GM23338 (cell line): ENCODE data around the gene SLC6A18. TPM values are rescaled to one million over a fixed set of nuclear protein-coding genes. Genes with fewer than 3 reads are reported as not detected.

Experiments
- CREB1 ChIP-seq: fragments of 250-450 bp; sonication (Bioruptor Pico); IDR thresholded peaks from 2 replicates; pipeline ENCODE4 v1.5.0; 2020; ENCODE audit warnings: low read depth, mild to moderate bottlenecking, moderate library complexity
- EZH2phosphoT487 ChIP-seq: fragments of 200-600 bp; sonication (generic); IDR thresholded peaks from one replicate; pipeline ENCODE4 v1.8.1; 2018; ENCODE audit warnings: antibody characterized with exemption; ENCODE audit not compliant: unreplicated experiment
- JUNB ChIP-seq: IDR thresholded peaks from one replicate; pipeline ENCODE4 v1.6.1; 2016; ENCODE audit warnings: antibody characterized with exemption; ENCODE audit not compliant: unreplicated experiment
- ZNF331 ChIP-seq: fragments of 250-450 bp; sonication (Bioruptor Pico); IDR thresholded peaks from 2 replicates; pipeline ENCODE4 v1.5.0; 2020; ENCODE audit warnings: low read depth, mild to moderate bottlenecking, moderate library complexity
- polyA plus RNA-seq: library from polyadenylated mRNA; unstranded; fragments of >200 nt; fragmentation: Nextera tagmentation; extraction: Ambion mirVana; gene quantifications from 2 replicates; pipeline ENCODE4 v1.2.1, GENCODE V29; 2016
- total RNA-seq: library from RNA; depleted of rRNA; stranded (reverse); fragments of >200 nt; shearing (Covaris generic); gene quantifications from 2 replicates; pipeline ENCODE4 v1.2.3, GENCODE V29; 2014
- TF ChIP-seq, protein P1 (sequence below): fragments of 250-450 bp; sonication (Bioruptor Pico); IDR thresholded peaks from 2 replicates; pipeline ENCODE4 v1.5.0; 2020; ENCODE audit warnings: mild to moderate bottlenecking, moderate library complexity
- TF ChIP-seq, protein P2 (sequence below), 2 experiments: fragments of 200-600 bp in 1 of 2; sonication (generic) in 1 of 2; conservative IDR thresholded peaks; 2 replicates each; pipeline versions ENCODE4 v1.5.1 to v1.6.1; 2016 to 2017; ENCODE audit warnings: antibody characterized with exemption in 2 of 2, low read depth in 2 of 2, mild to moderate bottlenecking in 2 of 2, moderate library complexity in 1 of 2

The SLC6A18 gene
- total and polyA plus RNA-seq, 2 experiments from 2014 or later, result not detected

DNA sequence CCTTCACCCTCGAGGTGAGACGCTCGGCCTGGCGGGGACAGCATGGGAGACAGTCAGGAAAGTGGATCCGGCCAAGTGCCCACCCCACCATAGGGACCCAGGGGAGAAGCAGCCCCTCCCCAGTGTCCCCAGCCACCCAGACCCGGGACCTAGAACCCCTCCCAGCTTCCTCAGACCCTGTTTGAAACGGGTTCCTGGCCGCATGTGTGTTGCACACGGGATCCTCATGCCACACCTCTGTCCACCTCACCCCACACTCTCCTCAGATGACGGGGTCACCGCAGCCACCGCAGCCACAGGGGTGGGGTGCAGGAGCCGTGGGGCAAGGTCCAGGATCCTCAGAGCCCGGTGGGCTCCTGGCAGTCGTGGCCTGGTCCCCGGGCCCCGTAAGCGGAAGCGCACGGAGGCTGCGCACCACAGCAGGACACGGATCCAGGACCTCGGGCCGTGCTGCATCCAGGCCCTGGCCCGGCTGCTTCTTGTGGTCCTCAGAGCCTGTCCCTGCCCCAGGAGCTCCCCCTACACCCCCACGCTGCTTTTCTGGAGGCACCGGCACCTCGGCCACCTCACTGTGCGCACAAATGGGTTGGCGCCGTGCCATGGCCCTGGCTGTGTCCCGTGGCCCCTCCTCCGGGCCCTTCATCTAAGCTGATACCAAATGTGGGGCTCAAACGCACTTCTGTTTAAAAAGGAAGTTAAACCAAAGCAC lies 54.4 kb downstream of the SLC6A18 start (continued):
- TF ChIP-seq, protein P1, sequence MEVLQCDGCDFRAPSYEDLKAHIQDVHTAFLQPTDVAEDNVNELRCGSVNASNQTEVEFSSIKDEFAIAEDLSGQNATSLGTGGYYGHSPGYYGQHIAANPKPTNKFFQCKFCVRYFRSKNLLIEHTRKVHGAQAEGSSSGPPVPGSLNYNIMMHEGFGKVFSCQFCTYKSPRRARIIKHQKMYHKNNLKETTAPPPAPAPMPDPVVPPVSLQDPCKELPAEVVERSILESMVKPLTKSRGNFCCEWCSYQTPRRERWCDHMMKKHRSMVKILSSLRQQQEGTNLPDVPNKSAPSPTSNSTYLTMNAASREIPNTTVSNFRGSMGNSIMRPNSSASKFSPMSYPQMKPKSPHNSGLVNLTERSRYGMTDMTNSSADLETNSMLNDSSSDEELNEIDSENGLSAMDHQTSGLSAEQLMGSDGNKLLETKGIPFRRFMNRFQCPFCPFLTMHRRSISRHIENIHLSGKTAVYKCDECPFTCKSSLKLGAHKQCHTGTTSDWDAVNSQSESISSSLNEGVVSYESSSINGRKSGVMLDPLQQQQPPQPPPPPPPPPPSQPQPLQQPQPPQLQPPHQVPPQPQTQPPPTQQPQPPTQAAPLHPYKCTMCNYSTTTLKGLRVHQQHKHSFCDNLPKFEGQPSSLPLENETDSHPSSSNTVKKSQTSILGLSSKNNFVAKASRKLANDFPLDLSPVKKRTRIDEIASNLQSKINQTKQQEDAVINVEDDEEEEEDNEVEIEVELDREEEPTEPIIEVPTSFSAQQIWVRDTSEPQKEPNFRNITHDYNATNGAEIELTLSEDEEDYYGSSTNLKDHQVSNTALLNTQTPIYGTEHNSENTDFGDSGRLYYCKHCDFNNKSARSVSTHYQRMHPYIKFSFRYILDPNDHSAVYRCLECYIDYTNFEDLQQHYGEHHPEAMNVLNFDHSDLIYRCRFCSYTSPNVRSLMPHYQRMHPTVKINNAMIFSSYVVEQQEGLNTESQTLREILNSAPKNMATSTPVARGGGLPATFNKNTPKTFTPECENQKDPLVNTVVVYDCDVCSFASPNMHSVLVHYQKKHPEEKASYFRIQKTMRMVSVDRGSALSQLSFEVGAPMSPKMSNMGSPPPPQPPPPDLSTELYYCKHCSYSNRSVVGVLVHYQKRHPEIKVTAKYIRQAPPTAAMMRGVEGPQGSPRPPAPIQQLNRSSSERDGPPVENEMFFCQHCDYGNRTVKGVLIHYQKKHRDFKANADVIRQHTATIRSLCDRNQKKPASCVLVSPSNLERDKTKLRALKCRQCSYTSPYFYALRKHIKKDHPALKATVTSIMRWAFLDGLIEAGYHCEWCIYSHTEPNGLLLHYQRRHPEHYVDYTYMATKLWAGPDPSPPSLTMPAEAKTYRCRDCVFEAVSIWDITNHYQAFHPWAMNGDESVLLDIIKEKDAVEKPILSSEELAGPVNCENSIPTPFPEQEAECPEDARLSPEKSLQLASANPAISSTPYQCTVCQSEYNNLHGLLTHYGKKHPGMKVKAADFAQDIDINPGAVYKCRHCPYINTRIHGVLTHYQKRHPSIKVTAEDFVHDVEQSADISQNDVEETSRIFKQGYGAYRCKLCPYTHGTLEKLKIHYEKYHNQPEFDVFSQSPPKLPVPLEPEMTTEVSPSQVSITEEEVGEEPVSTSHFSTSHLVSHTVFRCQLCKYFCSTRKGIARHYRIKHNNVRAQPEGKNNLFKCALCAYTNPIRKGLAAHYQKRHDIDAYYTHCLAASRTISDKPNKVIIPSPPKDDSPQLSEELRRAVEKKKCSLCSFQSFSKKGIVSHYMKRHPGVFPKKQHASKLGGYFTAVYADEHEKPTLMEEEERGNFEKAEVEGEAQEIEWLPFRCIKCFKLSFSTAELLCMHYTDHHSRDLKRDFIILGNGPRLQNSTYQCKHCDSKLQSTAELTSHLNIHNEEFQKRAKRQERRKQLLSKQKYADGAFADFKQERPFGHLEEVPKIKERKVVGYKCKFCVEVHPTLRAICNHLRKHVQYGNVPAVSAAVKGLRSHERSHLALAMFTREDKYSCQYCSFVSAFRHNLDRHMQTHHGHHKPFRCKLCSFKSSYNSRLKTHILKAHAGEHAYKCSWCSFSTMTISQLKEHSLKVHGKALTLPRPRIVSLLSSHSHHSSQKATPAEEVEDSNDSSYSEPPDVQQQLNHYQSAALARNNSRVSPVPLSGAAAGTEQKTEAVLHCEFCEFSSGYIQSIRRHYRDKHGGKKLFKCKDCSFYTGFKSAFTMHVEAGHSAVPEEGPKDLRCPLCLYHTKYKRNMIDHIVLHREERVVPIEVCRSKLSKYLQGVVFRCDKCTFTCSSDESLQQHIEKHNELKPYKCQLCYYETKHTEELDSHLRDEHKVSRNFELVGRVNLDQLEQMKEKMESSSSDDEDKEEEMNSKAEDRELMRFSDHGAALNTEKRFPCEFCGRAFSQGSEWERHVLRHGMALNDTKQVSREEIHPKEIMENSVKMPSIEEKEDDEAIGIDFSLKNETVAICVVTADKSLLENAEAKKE (CRISPR knock-in tag), result no peak
- no peak for TF ChIP-seq JUNB
- TF ChIP-seq, protein P2, sequence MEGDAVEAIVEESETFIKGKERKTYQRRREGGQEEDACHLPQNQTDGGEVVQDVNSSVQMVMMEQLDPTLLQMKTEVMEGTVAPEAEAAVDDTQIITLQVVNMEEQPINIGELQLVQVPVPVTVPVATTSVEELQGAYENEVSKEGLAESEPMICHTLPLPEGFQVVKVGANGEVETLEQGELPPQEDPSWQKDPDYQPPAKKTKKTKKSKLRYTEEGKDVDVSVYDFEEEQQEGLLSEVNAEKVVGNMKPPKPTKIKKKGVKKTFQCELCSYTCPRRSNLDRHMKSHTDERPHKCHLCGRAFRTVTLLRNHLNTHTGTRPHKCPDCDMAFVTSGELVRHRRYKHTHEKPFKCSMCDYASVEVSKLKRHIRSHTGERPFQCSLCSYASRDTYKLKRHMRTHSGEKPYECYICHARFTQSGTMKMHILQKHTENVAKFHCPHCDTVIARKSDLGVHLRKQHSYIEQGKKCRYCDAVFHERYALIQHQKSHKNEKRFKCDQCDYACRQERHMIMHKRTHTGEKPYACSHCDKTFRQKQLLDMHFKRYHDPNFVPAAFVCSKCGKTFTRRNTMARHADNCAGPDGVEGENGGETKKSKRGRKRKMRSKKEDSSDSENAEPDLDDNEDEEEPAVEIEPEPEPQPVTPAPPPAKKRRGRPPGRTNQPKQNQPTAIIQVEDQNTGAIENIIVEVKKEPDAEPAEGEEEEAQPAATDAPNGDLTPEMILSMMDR (conservative IDR thresholded peaks at IDR 0.05; ENCODE audit: low read depth in 2 of 2), result no peak
- no peak for TF ChIP-seq CREB1 (CRISPR knock-in tag)
- no peak for TF ChIP-seq ZNF331
- TF ChIP-seq EZH2phosphoT487, result no peak
